Gastrocnemius medialis (tissue), 4 donors: ENCODE results near the gene SNX21. TPM values are rescaled to one million over a fixed set of nuclear protein-coding genes. Genes with fewer than 3 reads are reported as not detected.
A peak's percentile ranks its signal among the peaks of the same experiment; 100 is the strongest.

Experiments
- ATAC-seq, 2 donors: fragments of 150-250 bp; one replicate each; pipeline ENCODE4 v1.9.1; 2016
- DNase-seq, 2 donors: peaks; one replicate each; pipeline ENCODE4 v3.0.0-alpha.2; 2019
- H3K27ac ChIP-seq, 4 donors: fragments of 200-600 bp; sonication (generic); 1 replicate in 1 of 4; 2 replicates in 3 of 4; pipeline ENCODE4 v1.5.1; 2016 to 2018; ENCODE audit warnings: mild to moderate bottlenecking in 2 of 4, moderate library complexity in 1 of 4
- H3K27me3 ChIP-seq, 3 donors: fragments of 200-600 bp; sonication (generic) in 2 of 3; 1 replicate in 1 of 3; 2 replicates in 2 of 3; pipeline versions ENCODE4 v1.5.1 to v1.6.0; 2016 to 2019; ENCODE audit warnings: mild to moderate bottlenecking in 1 of 3, moderate library complexity in 1 of 3
- H3K36me3 ChIP-seq, 2 donors: fragments of 200-600 bp; sonication (generic) in 1 of 2; one replicate each; pipeline ENCODE4 v1.5.1; 2017 to 2018
- H3K4me1 ChIP-seq, 2 donors: fragments of 200-600 bp; sonication (generic) in 1 of 2; one replicate each; pipeline ENCODE4 v1.5.1; 2016 to 2017; ENCODE audit warnings: mild to moderate bottlenecking in 2 of 2
- H3K4me3 ChIP-seq, 4 donors: fragments of 200-600 bp; sonication (generic) in 3 of 4; 1 replicate in 1 of 4; 2 replicates in 3 of 4; pipeline ENCODE4 v1.5.1; 2016 to 2019; ENCODE audit warnings: mild to moderate bottlenecking in 2 of 4
- H3K9me3 ChIP-seq, 3 donors: fragments of 200-600 bp; sonication (generic) in 2 of 3; 1 replicate in 1 of 3; 2 replicates in 2 of 3; pipeline ENCODE4 v1.5.1; 2016 to 2019
- CTCF ChIP-seq, 5 experiments: fragments of 450-650 bp in 3 of 5; fragments of 200-600 bp in 2 of 5; sonication (generic) in 2 of 5; IDR thresholded peaks in 4 of 5; conservative IDR thresholded peaks in 1 of 5; 1 replicate in 4 of 5; 2 replicates in 1 of 5; pipeline ENCODE4 v1.5.1; 2016 to 2019; ENCODE audit warnings: antibody characterized with exemption in 5 of 5, mild to moderate bottlenecking in 3 of 5, moderate library complexity in 3 of 5
- POLR2A ChIP-seq, 2 donors: fragments of 450-650 bp; IDR thresholded peaks; one replicate each; pipeline ENCODE4 v1.6.1; 2017; ENCODE audit warnings: antibody characterized with exemption in 2 of 2, mild to moderate bottlenecking in 2 of 2, moderate library complexity in 2 of 2
- in situ Hi-C, 4 donors: fragments of 200-750 bp; cut with MboI; loops; one replicate each; pipeline versions ENCODE4 v1.15.0 to v1.8.0; 2017; ENCODE audit warnings: low sequenced_read_pairs in 4 of 4
- intact Hi-C: fragments of 100-400 bp; cut with DNase I; formaldehyde crosslinking; loops from one replicate; pipeline ENCODE4 v1.15.1; 2023; ENCODE audit warnings: low total_unique reads
- total RNA-seq, 4 donors: library from RNA; depleted of rRNA; stranded (reverse); fragments of >200 nt; gene quantifications; one replicate each; pipeline versions ENCODE4 v1.1.0 to v1.2.3, GENCODE V29; 2016

The SNX21 gene
- total RNA-seq, 4 donors from 2014 or later = 35.8 to 114 (median 79.0) TPM

GRCh38 chr20:45852326-45852725 is 18.7 kb downstream of the SNX21 start:
- Histone ChIP-seq H3K4me3 (no peak overlapping the region), H3K27me3 (no peaks in the 10 kb centered on the region), H3K27ac (no peak overlapping the region), H3K36me3 (peaks cover 0 to 25% of the 10 kb centered on the region in 2 donors), H3K4me1 (peaks cover 24 to 26% of the 10 kb centered on the region in 2 donors), H3K9me3 (no peaks in the 10 kb centered on the region)
- in situ Hi-C loops = no loop called here
- no peak for TF ChIP-seq CTCF (IDR thresholded peaks at IDR 0.05 in 4 of 5, conservative IDR thresholded peaks at IDR 0.05 in 1 of 5)
- TF ChIP-seq POLR2A (IDR thresholded peaks at IDR 0.05) = no peak
- intact Hi-C loops = no loop called here
- no peak for ATAC-seq
- no peak for DNase-seq

- Histone ChIP-seq H3K4me1 (peaks cover 30 to 37% of the 10 kb centered on the region in 2 donors), H3K36me3 (peaks cover 0 to 17% of the 10 kb centered on the region in 2 donors), H3K27me3 (no peaks in the 10 kb centered on the region), H3K9me3 (no peaks in the 10 kb centered on the region), H3K4me3 (no peak overlapping the region), H3K27ac (peak overlapping the region in 1 of 4 donors; percentile 44)
- TF ChIP-seq POLR2A (IDR thresholded peaks at IDR 0.05) = no peak
- TF ChIP-seq CTCF (IDR thresholded peaks at IDR 0.05 in 4 of 5, conservative IDR thresholded peaks at IDR 0.05 in 1 of 5) = no peak
- in situ Hi-C loops = no loop called here
- intact Hi-C loops = no loop called here
- no peak for ATAC-seq
- DNase-seq = no peak
Observed at GRCh38 chr20:45853484-45853883, 19.9 kb downstream of the SNX21 start.

- intact Hi-C loops = loop anchor here (1.0 to 2.0 kb wide), 3 partner anchors 22 to 58 kb away; partner anchors contain the start of gene ZSWIM1
- DNase-seq = peak; percentile 98 to 99
- TF ChIP-seq POLR2A (IDR thresholded peaks at IDR 0.05) (peak; percentile 69 to 76), CTCF (IDR thresholded peaks at IDR 0.05 in 4 of 5, conservative IDR thresholded peaks at IDR 0.05 in 1 of 5) (no peak)
- no peaks in the 10 kb centered on the region for H3K9me3 ChIP-seq
- ATAC-seq = peak; percentile 99 to 100
- no peaks in the 10 kb centered on the region for H3K27me3 ChIP-seq
- H3K4me1 ChIP-seq = peaks cover 38 to 39% of the 10 kb centered on the region in 2 donors
- peak within 1 kb of the TSS; percentile 82 to 93 (median 87) for H3K27ac ChIP-seq
- in situ Hi-C loops = no loop called here
- H3K4me3 ChIP-seq = peak within 1 kb of the TSS; percentile 83 to 88 (median 86)
- peaks cover 0 to 10% of the 10 kb centered on the region in 2 donors for H3K36me3 ChIP-seq
Observed at GRCh38 chr20:45857114-45857881, 23.7 kb downstream of the SNX21 start, which contains the start of the genes ACOT8 and ZSWIM3. Gene ACOT8 (minus strand): TSS chr20:45857392. CDS start chr20:45857315, 77 bp downstream. Gene ZSWIM3 (plus strand): TSS chr20:45857614. CDS start chr20:45857826, 212 bp downstream.

- in situ Hi-C loops = no loop called here
- DNase-seq (no peak), ATAC-seq (no peak)
- Histone ChIP-seq H3K9me3 (no peaks in the 10 kb centered on the region), H3K4me1 (peaks cover 38 to 39% of the 10 kb centered on the region in 2 donors), H3K36me3 (peaks cover 0 to 10% of the 10 kb centered on the region in 2 donors), H3K27me3 (no peaks in the 10 kb centered on the region), H3K27ac (peak overlapping the region; percentile 82 to 93 (median 87)), H3K4me3 (peak overlapping the region; percentile 83 to 88 (median 86))
- TF ChIP-seq POLR2A (IDR thresholded peaks at IDR 0.05) (no peak), CTCF (IDR thresholded peaks at IDR 0.05 in 4 of 5, conservative IDR thresholded peaks at IDR 0.05 in 1 of 5) (no peak)
- intact Hi-C loops = loop anchor here (1.0 to 2.0 kb wide), 3 partner anchors 23 to 59 kb away; partner anchors contain the start of gene ZSWIM1
Observed at GRCh38 chr20:45857882-45858216, 24.2 kb downstream of the SNX21 start.
